NCI-H2196 (cell line): ENCODE data around the gene BIRC5.
"Not testable (repeated sequence)": the region's sequence is repeated elsewhere in the genome, so short reads cannot be mapped to it uniquely, and the experiment has no call there.

Experiments
- DNase-seq: peaks from one replicate; lab custom pipeline; 2025; ENCODE audit not compliant: unreplicated experiment; lab: John Stamatoyannopoulos, UW

BIRC5 gene

DNA sequence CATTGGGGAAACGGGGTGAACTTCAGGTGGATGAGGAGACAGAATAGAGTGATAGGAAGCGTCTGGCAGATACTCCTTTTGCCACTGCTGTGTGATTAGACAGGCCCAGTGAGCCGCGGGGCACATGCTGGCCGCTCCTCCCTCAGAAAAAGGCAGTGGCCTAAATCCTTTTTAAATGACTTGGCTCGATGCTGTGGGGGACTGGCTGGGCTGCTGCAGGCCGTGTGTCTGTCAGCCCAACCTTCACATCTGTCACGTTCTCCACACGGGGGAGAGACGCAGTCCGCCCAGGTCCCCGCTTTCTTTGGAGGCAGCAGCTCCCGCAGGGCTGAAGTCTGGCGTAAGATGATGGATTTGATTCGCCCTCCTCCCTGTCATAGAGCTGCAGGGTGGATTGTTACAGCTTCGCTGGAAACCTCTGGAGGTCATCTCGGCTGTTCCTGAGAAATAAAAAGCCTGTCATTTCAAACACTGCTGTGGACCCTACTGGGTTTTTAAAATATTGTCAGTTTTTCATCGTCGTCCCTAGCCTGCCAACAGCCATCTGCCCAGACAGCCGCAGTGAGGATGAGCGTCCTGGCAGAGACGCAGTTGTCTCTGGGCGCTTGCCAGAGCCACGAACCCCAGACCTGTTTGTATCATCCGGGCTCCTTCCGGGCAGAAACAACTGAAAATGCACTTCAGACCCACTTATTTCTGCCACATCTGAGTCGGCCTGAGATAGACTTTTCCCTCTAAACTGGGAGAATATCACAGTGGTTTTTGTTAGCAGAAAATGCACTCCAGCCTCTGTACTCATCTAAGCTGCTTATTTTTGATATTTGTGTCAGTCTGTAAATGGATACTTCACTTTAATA is 10.4 kb downstream of the BIRC5 start:
- DNase-seq = no peak

DNA sequence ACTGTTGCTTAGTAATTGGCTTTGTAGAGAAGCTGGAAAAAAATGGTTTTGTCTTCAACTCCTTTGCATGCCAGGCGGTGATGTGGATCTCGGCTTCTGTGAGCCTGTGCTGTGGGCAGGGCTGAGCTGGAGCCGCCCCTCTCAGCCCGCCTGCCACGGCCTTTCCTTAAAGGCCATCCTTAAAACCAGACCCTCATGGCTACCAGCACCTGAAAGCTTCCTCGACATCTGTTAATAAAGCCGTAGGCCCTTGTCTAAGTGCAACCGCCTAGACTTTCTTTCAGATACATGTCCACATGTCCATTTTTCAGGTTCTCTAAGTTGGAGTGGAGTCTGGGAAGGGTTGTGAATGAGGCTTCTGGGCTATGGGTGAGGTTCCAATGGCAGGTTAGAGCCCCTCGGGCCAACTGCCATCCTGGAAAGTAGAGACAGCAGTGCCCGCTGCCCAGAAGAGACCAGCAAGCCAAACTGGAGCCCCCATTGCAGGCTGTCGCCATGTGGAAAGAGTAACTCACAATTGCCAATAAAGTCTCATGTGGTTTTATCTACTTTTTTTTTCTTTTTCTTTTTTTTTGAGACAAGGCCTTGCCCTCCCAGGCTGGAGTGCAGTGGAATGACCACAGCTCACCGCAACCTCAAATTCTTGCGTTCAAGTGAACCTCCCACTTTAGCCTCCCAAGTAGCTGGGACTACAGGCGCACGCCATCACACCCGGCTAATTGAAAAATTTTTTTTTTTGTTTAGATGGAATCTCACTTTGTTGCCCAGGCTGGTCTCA is 11.2 kb downstream of the BIRC5 start:
- no peak for DNase-seq

DNA sequence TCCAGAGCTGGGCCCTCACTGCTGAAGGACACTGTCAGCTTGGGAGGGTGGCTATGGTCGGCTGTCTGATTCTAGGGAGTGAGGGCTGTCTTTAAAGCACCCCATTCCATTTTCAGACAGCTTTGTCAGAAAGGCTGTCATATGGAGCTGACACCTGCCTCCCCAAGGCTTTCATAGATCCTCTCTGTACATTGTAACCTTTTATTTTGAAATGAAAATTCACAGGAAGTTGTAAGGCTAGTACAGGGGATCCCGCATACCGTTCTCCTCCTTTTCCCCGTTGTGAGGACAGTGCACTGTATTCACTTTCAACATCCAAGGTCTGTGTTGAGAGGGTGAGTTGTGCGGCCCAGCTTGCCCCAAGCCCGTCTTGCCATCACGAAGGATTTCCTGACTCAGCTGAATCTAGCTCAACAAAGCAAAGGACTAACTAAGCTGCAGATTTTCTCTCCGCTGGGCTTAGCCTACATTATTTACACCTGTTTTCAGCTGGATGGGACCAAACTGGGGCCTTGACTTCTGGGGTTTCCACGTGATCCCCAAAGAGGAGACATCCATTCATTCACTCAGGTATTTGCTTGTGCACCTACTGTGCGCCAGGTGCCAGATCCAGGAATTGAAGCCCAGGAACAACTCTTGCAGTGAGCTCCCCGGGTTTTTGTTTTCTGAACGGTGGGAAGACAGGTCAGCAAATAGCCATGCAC is 12.2 kb downstream of the BIRC5 start:
- no peak for DNase-seq

DNA sequence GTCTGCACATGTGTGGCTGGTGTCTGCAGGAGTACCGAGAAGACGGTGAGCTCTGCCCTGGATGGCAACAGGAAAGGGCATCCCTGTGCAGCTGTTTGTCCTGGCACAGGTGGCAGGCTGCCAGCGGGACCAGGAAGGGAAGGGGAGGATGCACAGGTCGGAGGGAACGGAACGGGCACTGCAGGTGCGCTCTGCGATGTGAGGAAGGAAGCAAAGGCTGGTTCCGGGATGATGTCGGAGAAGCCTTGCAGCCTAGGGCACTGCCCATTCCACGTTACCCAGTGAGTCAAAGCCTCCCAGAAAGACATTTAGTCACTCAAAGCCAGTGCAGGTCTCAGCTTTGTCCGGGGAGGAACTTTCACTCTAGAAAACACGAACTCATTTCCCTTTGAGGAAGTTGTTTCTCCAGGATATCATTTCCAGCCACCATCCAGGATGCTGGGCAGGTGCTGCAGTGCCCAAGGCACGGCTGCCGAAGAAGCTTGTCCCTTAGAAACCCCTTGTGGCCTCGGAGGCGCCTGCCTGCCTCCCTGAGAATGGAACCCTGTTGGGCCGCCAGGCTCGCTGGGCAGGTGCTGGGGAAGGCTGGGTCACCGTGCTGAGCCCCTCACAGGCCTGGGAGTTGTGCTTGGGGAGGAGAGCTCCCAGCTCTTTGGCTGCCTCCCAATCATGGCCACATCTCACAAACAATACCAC is 12.9 kb downstream of the BIRC5 start:
- no peak for DNase-seq

DNA sequence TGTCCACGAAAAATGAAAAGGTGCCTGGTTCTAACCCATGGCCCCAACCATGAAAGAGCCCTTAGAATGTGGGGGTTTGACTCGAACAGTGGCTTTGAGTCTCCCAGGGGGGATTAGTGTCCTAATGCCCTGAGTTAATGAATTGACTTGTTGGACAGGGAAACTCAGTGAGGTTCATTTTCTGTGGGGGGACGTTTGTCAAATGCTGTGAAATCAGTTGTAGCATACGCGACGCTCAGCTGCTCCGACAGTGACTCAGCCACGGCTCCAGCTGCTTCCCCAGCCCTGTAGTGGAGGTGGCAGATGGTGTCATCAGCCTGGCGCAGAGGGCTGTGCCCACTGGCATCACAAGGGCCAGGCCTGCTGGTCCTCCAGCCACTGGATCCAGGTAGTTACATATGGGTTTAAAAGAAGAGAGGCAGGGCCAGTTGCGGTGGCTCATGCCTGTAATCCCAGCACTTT is 13.4 kb downstream of the BIRC5 start:
- peak; percentile 25 for DNase-seq

DNA sequence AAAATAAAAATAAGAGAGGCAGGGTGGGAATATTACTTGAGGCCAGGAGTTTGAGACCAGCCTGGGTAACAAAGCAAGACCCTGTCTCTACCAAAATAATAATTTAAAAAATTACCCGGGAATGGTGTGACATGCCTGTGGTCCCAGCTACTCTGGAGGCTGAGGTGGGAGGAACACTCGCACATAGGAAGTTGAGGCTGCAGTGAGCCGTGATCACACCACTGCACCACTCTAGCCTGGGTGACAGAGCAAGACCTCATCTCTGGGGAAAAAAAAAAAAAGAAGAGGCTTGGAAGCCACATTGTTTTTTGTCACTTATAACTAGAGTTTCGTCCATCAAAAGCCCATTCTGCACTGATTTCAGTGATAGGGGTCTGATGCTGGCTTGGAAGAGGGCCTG is 14.1 kb downstream of the BIRC5 start:
- DNase-seq = no peak

DNA sequence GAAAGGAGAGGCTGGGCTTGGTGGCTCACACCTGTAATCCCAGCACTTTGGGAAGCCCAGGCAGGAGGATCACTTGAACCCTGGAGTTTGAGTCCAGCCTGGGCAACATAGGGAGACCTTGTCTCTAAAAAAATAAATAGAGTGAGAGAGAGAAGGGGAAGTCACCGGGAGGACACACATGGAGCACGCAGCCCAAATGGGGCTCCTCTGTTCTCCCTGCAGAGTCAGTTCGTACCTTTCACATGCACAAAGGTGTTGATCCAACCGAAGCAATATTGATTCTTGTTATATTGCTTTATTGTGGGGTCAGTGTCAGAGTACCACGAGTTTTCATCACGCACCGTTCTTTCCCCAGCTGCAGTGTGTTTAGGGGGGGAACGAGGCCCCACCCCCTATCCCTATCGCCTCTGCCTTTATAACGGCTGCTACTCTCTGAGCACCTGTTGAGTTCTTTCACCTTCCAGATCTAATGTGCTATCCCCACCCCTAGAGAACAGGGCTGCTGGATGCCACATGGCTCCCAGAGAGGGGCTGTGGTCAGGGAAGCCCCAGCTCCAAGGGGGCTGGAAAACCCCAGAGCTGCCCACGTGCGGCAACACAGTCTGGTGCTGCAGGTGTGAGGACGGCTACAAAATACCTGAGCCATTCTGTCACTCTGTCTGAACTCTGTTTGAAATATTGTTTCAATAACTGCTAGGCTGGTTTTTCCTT is 16.4 kb downstream of the BIRC5 start:
- DNase-seq = no peak

DNA sequence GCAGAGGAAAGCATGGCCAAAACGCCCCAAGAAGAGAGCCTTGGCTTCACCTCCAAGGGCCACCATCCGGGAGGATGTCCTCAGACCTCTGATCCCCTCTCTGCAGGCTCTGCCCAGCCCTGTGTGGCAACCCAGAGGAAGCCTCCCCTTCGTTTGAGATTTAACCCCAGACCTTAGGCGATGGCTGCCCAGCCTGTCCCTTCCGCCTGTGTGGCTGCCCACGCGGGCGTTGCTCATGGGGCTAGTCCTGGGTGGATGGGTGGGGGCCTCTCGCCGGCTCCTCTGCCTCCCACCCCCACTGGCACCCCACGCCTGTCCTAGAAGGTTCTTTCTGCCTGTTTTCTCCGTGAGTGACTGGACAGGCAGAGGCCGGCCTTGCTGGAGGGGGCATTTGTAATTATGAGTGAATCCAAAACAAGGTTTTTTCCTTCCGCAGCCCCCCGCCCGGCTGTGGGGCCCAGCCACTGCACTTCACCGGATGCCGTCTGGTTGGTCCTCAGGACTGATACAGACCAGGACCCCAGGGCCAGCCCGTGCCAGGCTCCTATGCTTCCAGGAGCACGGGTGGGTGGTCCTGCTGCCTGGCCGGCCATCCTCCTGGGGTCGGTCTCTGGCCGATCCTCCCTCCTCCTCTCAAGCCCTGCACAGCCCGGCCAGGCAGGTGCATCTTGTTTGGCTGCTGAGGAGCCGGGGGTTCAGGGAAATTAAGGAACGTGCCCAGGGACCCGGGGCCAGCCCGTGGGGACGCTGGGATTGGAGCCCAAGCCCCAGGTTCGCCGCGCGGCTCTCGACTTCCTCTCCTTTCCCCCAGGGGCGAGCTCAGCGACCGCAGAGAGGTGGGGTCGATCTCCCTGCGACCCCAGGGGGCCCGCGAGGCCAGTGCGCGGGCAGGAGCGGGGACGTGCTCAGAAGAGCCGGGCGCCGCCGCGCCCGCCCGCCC is 17.2 kb downstream of the BIRC5 start, which contains the start of gene TMEM235:
TSS of gene TMEM235 (plus strand) at position 636 of the 940 bp plus-strand sequence. CDS start 393 bp downstream, outside the sequence.
- DNase-seq = no peak

DNA sequence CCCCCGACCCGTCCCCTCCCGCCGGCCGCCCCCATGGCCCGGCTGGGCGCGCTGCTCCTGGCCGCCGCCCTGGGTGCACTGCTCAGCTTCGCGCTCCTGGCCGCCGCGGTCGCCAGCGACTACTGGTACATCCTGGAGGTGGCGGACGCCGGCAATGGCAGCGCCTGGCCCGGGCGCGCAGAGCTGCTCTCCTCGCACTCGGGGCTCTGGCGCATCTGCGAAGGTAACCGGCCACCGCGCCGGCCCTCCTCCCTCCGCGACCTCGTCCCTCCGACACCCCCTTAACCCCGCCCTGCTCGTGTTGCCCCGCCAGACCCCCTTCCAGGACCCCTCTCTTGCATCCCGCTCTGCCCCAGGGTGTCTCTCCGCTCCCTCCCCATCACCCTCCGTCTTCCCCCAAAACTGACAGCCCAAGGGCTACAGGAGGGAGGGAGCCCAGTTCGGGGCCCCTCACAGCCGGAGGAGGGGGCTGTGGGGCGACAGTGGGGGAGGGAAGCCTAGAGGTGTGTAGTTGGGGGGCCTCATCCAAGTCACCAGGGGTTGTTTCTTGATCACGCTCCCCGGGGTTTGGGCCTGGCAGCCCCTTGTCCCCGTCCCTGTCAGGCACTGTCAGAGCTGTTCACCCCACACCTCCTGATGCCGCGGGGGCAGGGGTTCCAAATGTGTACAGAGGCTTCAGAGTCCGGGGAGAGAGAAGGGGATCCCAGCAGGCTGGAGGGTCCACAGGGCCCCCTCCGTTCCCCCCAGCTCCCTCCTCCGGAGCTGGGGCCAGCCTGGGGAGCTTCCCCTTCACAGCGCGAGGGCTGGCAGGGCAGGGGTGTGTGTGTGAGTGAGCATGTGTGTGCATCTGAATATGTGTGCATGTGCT is 18.2 kb downstream of the BIRC5 start:
- no peak for DNase-seq

DNA sequence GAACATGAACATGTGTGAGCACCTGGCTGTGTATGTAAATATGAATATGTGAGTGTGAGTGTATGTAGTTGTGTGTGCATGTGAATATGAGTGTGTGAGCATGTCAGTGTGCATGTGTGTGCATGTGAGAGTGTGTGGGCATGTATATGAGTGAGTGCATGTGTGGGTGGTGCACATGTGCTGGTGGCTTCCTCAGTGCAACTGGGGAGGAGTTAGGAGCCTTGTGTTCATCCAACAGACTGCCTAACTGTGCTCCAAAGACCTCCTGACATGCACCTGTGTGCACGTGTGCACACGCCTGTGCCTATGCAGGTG is 18.8 kb downstream of the BIRC5 start:
- DNase-seq = no peak

DNA sequence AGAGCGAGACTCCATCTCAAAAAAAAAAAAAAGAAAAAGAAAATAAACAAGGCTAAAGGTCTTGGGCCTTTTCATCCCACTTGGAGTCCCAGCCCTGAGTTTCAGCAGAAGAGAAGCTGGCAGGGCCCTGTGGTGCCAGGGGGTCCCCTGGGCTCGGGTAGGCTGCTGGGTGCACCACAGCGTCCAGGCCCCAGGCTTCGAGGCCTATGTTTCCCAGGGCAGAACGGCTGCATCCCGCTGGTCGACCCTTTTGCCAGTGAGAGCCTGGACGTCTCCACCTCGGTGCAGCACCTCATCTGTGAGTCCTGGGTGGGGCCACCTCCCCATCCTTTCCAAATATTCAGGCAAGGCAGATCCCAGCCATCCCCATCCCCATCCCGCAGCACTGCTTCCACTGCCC is 19.6 kb downstream of the BIRC5 start:
- no peak for DNase-seq

DNA sequence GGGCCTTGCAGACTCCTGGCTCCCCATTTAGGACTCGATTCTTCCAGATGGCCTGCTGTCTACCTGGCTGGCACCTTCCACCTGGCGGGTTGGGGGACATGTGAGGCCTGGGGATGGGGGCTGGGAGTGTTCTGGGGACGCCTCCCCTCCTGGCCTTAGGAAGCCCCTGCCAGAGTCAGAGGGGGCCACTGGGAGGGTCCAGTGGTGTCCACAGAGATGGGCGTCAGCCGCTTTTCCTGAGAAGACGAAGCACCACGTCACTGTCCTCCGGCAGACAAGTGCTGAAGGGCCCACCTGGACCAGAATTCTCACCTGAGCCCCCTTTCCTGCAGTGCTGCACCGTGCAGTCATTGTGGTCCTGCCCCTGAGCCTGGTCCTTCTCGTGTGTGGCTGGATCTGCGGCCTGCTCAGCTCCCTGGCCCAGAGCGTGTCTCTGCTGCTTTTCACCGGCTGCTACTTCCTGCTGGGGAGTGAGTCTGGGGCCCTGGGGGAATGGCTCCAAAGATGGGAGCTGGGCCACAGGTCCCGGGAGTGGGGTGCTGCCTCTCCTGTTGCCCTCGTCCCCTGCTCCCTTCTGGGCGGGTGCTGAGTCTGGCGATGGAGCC is 20.3 kb downstream of the BIRC5 start:
- DNase-seq = no peak

DNA sequence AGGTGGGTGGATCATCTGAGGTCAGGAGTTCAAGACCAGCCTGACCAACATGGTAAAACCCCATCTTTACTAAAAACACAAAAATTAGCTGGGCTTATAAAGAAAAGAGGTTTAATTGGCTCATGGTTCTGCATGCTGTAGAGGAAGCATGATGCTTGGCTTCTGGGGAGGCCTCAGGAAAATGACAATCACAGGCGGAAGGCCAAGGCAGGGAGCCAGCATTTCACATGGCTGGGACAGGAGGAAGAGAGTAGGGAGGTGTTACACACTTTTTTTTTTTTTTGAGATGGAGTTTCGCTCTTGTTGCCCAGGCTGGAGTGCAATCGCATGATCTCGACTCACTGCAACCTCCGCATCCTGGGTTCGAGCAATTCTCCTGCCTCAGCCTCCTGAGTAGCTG is 21.0 kb downstream of the BIRC5 start:
- DNase-seq = not testable (repeated sequence)

DNA sequence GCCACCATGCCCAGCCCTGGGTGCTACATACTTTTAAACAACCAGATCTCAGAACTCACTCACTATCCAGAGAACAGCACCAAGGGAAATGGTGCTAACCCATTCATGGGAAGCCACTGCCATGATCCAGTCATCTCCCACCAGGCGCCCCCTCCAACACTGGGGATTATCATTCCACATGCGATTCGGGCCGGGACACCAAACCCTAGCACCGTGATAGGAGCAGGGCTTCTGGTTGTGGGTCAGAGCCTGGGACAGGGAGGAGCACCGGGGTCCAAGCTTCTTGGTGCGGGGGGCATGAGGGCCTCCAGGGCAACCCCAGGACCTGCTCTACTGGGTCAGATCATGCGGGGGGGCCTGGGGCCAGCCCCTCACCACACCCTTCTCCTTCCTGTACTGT is 21.8 kb downstream of the BIRC5 start:
- no peak for DNase-seq

DNA sequence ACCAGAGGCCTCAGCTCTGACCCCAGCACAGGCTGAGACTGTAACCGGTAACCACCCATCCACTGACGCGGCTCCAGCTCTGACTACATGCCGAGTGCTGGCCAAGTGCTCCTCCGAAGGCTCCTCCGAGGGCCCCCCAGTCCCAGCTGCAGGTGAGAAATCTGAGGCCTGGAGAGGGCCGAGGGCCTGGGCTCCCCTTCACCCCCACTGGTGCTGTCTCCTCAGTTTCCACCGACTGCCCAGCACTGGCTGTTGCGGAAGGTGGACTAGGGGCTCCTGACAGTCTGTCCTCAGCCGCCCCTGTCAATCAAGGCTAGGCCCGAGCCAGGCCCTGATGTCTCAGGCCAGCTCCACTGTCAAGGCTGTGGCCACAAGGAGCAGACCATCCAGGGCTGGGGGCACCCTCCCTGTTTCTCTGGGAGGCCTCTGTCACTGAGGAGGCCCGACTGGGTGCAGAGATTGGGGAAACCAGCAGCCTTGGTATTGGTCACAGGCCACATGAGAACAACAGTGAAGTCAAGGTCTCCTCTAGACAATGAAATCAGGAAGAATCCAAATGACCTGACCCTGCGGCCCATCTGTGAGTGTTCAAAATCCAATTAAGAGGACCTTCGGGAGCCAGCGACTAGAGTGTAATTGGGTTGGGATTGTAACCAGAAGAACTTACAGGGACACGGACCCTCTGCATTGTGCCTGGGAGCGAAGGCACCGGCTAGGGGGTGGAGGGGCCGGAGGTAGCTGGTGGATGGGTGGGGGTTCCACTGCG is 22.5 kb downstream of the BIRC5 start:
- no peak for DNase-seq

DNA sequence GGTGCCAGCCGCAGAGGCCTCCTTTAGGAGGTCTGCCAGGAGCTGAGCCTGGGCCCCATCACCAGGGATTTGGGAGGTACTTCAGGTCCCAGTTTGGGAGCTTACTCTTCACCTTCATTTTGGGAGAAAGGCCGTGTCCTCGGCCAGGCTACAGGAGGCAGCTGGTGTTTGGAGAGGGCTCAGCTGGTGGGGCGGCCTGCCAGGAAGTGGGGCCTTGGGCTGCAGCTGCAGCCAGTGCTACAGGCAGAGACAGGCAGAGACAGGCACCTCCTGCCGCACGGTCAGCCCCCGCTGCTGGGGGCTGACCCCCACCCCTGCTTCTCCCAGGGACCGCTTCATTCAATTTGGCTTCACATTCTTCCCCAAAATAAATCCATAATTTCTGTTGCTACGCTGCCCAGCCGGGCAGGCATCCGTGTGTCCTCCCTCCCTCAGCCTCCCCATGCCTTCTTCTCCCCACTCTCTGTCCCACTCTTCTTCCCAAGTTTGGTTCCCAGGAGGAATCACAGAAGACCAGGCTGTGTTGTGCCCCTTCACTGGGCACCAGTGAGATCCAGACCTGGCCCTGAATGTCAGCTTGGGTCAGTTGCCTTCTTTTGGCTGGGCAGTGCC is 23.5 kb downstream of the BIRC5 start:
- DNase-seq = peak; percentile 34
